Brain microvascular endothelial cell (primary cell): ENCODE results near the gene PLCB1.

Experiments used
- DNase-seq: peaks from one replicate; pipeline ENCODE4 v3.0.0-alpha.2; 2020
- H3K27ac ChIP-seq: fragments of 250-450 bp; sonication (Bioruptor Pico); 2 replicates; pipeline ENCODE4 v1.5.1; 2020; ENCODE audit warnings: mild to moderate bottlenecking, moderate library complexity
- H3K27me3 ChIP-seq: fragments of 250-450 bp; sonication (Bioruptor Pico); replicated peaks from 2 replicates; pipeline ENCODE4 v1.5.1; 2020; ENCODE audit warnings: mild to moderate bottlenecking
- H3K36me3 ChIP-seq: fragments of 250-450 bp; sonication (Bioruptor Pico); replicated peaks from 2 replicates; pipeline ENCODE4 v1.5.1; 2020; ENCODE audit warnings: mild to moderate bottlenecking
- H3K4me3 ChIP-seq: 2 replicates; pipeline ENCODE4 v1.5.1; 2011; ENCODE audit warnings: low read depth, mild to moderate bottlenecking, control low read depth, low read length, moderate library complexity
- CTCF ChIP-seq: IDR thresholded peaks from 2 replicates; pipeline ENCODE4 v1.5.1; 2011; ENCODE audit warnings: low read depth, mild to moderate bottlenecking, moderate library complexity, low read length, control low read depth, inconsistent platforms; ENCODE audit errors: missing control alignments
- in situ Hi-C: cut with HindIII; loops from 2 replicates; pipeline ENCODE4 v1.10.0; 2017; ENCODE audit warnings: low sequenced_read_pairs, low pct_ligation_motif_present

Gene PLCB1

GRCh38 chr20:8879669-8880068, 747.6 kb downstream of the PLCB1 start:
- Histone ChIP-seq H3K4me3 (no peak overlapping the region), H3K36me3 (no peaks in the 10 kb centered on the region), H3K27ac (no peak overlapping the region), H3K27me3 (no peaks in the 10 kb centered on the region)
- DNase-seq: no peak
- TF ChIP-seq CTCF: no peak
- in situ Hi-C loops: no loop called here

- Histone ChIP-seq H3K36me3 (no peaks in the 10 kb centered on the region), H3K27me3 (no peaks in the 10 kb centered on the region), H3K27ac (no peak overlapping the region), H3K4me3 (no peak overlapping the region)
- TF ChIP-seq CTCF: no peak
- in situ Hi-C loops: no loop called here
- no peak for DNase-seq
Measured at GRCh38 chr20:8880085-8880853, 748.2 kb downstream of the PLCB1 start.

- no peak for DNase-seq
- in situ Hi-C loops: no loop called here
- H3K27me3 ChIP-seq: no peaks in the 10 kb centered on the region
- no peak overlapping the region for H3K4me3 ChIP-seq
- no peak overlapping the region for H3K27ac ChIP-seq
- H3K36me3 ChIP-seq: no peaks in the 10 kb centered on the region
- no peak for TF ChIP-seq CTCF
Measured at GRCh38 chr20:8891039-8891438, 759.0 kb downstream of the PLCB1 start.

- in situ Hi-C loops: no loop called here
Measured at GRCh38 chr20:8895472-8895871, 763.4 kb downstream of the PLCB1 start.

GRCh38 chr20:8898823-8899222, 766.8 kb downstream of the PLCB1 start:
- Histone ChIP-seq H3K27me3 (no peaks in the 10 kb centered on the region), H3K36me3 (no peaks in the 10 kb centered on the region), H3K4me3 (no peak overlapping the region), H3K27ac (no peak overlapping the region)
- in situ Hi-C loops: no loop called here
- no peak for TF ChIP-seq CTCF
- DNase-seq: no peak

More at GRCh38 chr20:8895472-8895871, 763.4 kb downstream of the PLCB1 start:
- H3K27ac ChIP-seq: no peak overlapping the region
- H3K27me3 ChIP-seq: no peaks in the 10 kb centered on the region
- no peak for DNase-seq
- H3K4me3 ChIP-seq: no peak overlapping the region
- TF ChIP-seq CTCF: no peak
- no peaks in the 10 kb centered on the region for H3K36me3 ChIP-seq
